ENCODE measurements around the gene BMP2.

DNA sequence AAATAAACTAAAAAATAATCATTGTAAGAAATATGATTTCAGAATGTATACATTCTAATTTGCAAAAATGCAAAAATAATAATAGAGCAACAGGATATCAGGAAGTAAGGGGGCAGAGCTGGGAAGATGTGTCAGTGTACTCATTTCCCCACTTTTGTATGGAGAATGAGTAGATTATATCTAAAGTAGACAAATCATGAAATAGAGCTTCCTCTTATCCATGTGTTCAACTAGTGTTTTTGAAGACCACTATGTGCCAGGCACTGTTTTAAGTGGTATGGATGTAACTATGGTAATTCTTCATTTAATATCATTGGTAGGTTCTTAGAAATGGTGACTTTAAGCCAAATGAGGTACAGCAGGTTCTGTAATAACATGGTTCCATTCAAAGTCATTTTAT, 17.0 kb upstream of the BMP2 start:
- TF ChIP-seq, protein P1, sequence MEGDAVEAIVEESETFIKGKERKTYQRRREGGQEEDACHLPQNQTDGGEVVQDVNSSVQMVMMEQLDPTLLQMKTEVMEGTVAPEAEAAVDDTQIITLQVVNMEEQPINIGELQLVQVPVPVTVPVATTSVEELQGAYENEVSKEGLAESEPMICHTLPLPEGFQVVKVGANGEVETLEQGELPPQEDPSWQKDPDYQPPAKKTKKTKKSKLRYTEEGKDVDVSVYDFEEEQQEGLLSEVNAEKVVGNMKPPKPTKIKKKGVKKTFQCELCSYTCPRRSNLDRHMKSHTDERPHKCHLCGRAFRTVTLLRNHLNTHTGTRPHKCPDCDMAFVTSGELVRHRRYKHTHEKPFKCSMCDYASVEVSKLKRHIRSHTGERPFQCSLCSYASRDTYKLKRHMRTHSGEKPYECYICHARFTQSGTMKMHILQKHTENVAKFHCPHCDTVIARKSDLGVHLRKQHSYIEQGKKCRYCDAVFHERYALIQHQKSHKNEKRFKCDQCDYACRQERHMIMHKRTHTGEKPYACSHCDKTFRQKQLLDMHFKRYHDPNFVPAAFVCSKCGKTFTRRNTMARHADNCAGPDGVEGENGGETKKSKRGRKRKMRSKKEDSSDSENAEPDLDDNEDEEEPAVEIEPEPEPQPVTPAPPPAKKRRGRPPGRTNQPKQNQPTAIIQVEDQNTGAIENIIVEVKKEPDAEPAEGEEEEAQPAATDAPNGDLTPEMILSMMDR (conservative IDR thresholded peaks at IDR 0.05 in 1 of 2, IDR thresholded peaks at IDR 0.05 in 1 of 2; ENCODE audit: low read depth in 1 of 2, low read length in 2 of 2) = no peak
- TF ChIP-seq EZH2 (IDR thresholded peaks at IDR 0.05; ENCODE audit: low read length, missing control alignments) = no peak
